HG03442 (cell line): ENCODE data around the gene ERC2.

Experiments used
- ATAC-seq: cut with Tn5 transposase; IDR thresholded peaks from one replicate; pipeline ENCODE4 v1.9.1; 2021; ENCODE audit warnings: mild to moderate bottlenecking, moderate library complexity; ENCODE audit not compliant: unreplicated experiment

Gene ERC2

GRCh38 chr3:56428667-56429066 is 39.6 kb downstream of the ERC2 start:
- no peak for ATAC-seq

GRCh38 chr3:56424885-56425284 is 43.4 kb downstream of the ERC2 start:
- ATAC-seq, result no peak

- ATAC-seq, result no peak
These were observed 43.9 kb downstream of the ERC2 start for GRCh38 chr3:56424336-56424735.

GRCh38 chr3:56423661-56424099 is 44.6 kb downstream of the ERC2 start:
- ATAC-seq, result no peak

- no peak for ATAC-seq
These were observed 46.0 kb downstream of the ERC2 start for GRCh38 chr3:56422316-56422715.

GRCh38 chr3:56421205-56421604 is 47.1 kb downstream of the ERC2 start:
- ATAC-seq, result no peak

GRCh38 chr3:56415652-56416051 is 52.6 kb downstream of the ERC2 start:
- ATAC-seq, result no peak

GRCh38 chr3:56413911-56414310 is 54.4 kb downstream of the ERC2 start:
- ATAC-seq, result no peak

GRCh38 chr3:56411166-56411565 is 57.1 kb downstream of the ERC2 start:
- ATAC-seq, result no peak

- ATAC-seq, result no peak
These were observed 57.7 kb downstream of the ERC2 start for GRCh38 chr3:56410576-56410975.

- no peak for ATAC-seq
These were observed 58.5 kb downstream of the ERC2 start for GRCh38 chr3:56409790-56410189.

GRCh38 chr3:56408761-56409196 is 59.5 kb downstream of the ERC2 start:
- ATAC-seq, result no peak

GRCh38 chr3:56406826-56407515 is 61.3 kb downstream of the ERC2 start:
- no peak for ATAC-seq

GRCh38 chr3:56404884-56405283 is 63.4 kb downstream of the ERC2 start:
- no peak for ATAC-seq

- no peak for ATAC-seq
These were observed 69.6 kb downstream of the ERC2 start for GRCh38 chr3:56398659-56399058.

GRCh38 chr3:56397798-56398197 is 70.5 kb downstream of the ERC2 start:
- ATAC-seq, result no peak

GRCh38 chr3:56389183-56389830 is 79.0 kb downstream of the ERC2 start:
- no peak for ATAC-seq

- no peak for ATAC-seq
These were observed 85.2 kb downstream of the ERC2 start for GRCh38 chr3:56383092-56383491.

GRCh38 chr3:56379723-56380287 is 88.5 kb downstream of the ERC2 start:
- ATAC-seq, result no peak

GRCh38 chr3:56375654-56376053 is 92.6 kb downstream of the ERC2 start:
- ATAC-seq, result no peak

- ATAC-seq, result no peak
These were observed 94.9 kb downstream of the ERC2 start for GRCh38 chr3:56373386-56373785.
